HepG2 (cell line): Measurements from ENCODE around the gene PRODH.
"Not testable (repeated sequence)": the region's sequence is repeated elsewhere in the genome, so short reads cannot be mapped to it uniquely, and the experiment has no call there.

ENCODE experiments used
- CTCF ChIP-seq: sonication (generic); formaldehyde crosslinking; IDR thresholded peaks from 2 replicates; pipeline ENCODE4 v1.5.0; 2020; ENCODE audit warnings: mild to moderate bottlenecking, missing genetic modification reagents, moderate library complexity
- EZH2 ChIP-seq: conservative IDR thresholded peaks from 2 replicates; pipeline ENCODE4 v1.6.1; 2012; ENCODE audit warnings: mild to moderate bottlenecking, low read depth, low read length, moderate library complexity
- FOXM1 ChIP-seq: sonication (generic); formaldehyde crosslinking; IDR thresholded peaks from 2 replicates; pipeline ENCODE4 v1.5.0; 2020; ENCODE audit warnings: missing genetic modification reagents
- RAD21 ChIP-seq: fragments of 450-650 bp; formaldehyde crosslinking; IDR thresholded peaks from 2 replicates; pipeline ENCODE4 v1.5.0; 2020; ENCODE audit warnings: mild to moderate bottlenecking
- SMAD9 ChIP-seq: sonication (generic); formaldehyde crosslinking; IDR thresholded peaks from 2 replicates; pipeline ENCODE4 v1.5.1; 2020; ENCODE audit warnings: mild to moderate bottlenecking, missing genetic modification reagents
- TCF7 ChIP-seq: sonication (generic); IDR thresholded peaks from 2 replicates; pipeline ENCODE4 v1.6.1; 2016; ENCODE audit warnings: antibody characterized with exemption, low read depth
- TFDP1 ChIP-seq: IDR thresholded peaks from 2 replicates; pipeline ENCODE4 v1.6.1; 2016; ENCODE audit warnings: missing compliant biosample characterization, missing genetic modification reagents, borderline replicate concordance
- ZNF18 ChIP-seq: sonication (generic); formaldehyde crosslinking; IDR thresholded peaks from 2 replicates; pipeline ENCODE4 v1.8.0; 2022; ENCODE audit warnings: mild to moderate bottlenecking, missing genetic modification reagents; ENCODE audit not compliant: insufficient replicate concordance
- ZNF660 ChIP-seq: sonication (generic); formaldehyde crosslinking; IDR thresholded peaks from 2 replicates; pipeline ENCODE4 v1.5.1; 2020; ENCODE audit warnings: mild to moderate bottlenecking, low read depth, missing genetic modification reagents, borderline replicate concordance

- not testable (repeated sequence) for TF ChIP-seq EZH2; CTCF (CRISPR knock-in tag); SMAD9 (CRISPR knock-in tag); FOXM1 (CRISPR knock-in tag); TFDP1; TCF7; ZNF660 (CRISPR knock-in tag); RAD21 (CRISPR knock-in tag); ZNF18 (CRISPR knock-in tag)
Observed at GRCh38 chr22:18957621-18958320, 21.7 kb upstream of the PRODH start.
